Measurements from ENCODE around the gene CDK5RAP1. TPM values are rescaled to one million over a fixed set of nuclear protein-coding genes. Genes with fewer than 3 reads are reported as not detected.

Gene CDK5RAP1
- polyA plus RNA-seq, 3 donors from 2014 or later = 20.4 to 32.3 (median 20.9) TPM

DNA sequence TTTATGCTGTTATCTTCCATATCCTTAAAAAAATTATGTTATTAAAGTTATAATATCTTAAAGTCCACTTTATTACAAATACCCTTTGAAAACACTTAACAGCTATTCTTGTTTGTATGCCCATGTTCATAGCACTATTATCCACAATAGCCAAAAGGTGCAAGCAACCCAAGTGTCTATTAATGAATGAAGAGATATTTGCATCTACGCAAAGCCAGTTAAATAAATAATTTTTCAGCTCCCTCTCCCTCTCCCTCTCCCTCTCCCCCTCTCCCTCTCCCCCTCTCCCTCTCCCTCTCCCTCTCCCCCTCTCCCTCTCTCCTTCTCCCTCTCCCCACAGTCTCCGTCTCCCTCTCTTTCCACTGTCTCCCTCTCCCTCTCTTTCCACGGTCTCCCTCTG is 13.1 kb downstream of the CDK5RAP1 start:
- H3K4me3 Mint-ChIP-seq = no peak overlapping the region
- H3K27ac Mint-ChIP-seq = no peak overlapping the region
- H3K27me3 Mint-ChIP-seq (ENCODE audit: low read depth in 3 of 3) = no peaks in the 10 kb centered on the region
- H3K36me3 Mint-ChIP-seq = peaks cover 16 to 58% (median 25%) of the 10 kb centered on the region in 3 donors
- no peak for DNase-seq
- H3K4me1 Mint-ChIP-seq = peaks cover 0 to 1% of the 10 kb centered on the region in 2 donors
- no peaks in the 10 kb centered on the region for H3K9me3 Mint-ChIP-seq

GRCh38 chr20:33387177-33387576 is 14.1 kb downstream of the CDK5RAP1 start:
- Mint-ChIP-seq H3K27ac (no peak overlapping the region), H3K9me3 (no peaks in the 10 kb centered on the region), H3K4me1 (no peaks in the 10 kb centered on the region), H3K36me3 (peaks cover 14 to 52% (median 17%) of the 10 kb centered on the region in 3 donors), H3K27me3 (ENCODE audit: low read depth in 3 of 3) (no peaks in the 10 kb centered on the region), H3K4me3 (no peak overlapping the region)
- no peak for DNase-seq

GRCh38 chr20:33386673-33387072 is 14.6 kb downstream of the CDK5RAP1 start:
- Mint-ChIP-seq H3K4me1 (no peaks in the 10 kb centered on the region), H3K9me3 (no peaks in the 10 kb centered on the region), H3K36me3 (peaks cover 12 to 50% (median 17%) of the 10 kb centered on the region in 3 donors), H3K4me3 (no peak overlapping the region), H3K27me3 (ENCODE audit: low read depth in 3 of 3) (no peaks in the 10 kb centered on the region), H3K27ac (no peak overlapping the region)
- DNase-seq = no peak

GRCh38 chr20:33377366-33377765 is 24.0 kb downstream of the CDK5RAP1 start:
- Mint-ChIP-seq H3K27ac (peak overlapping the region in 1 of 6 donors; percentile 49), H3K27me3 (ENCODE audit: low read depth in 3 of 3) (peaks cover 0 to 6% (median 0%) of the 10 kb centered on the region in 3 donors), H3K36me3 (peaks cover 15 to 56% (median 47%) of the 10 kb centered on the region in 3 donors), H3K4me1 (peaks cover 12 to 13% of the 10 kb centered on the region in 2 donors), H3K4me3 (no peak overlapping the region), H3K9me3 (no peaks in the 10 kb centered on the region)
- DNase-seq = no peak

- H3K27me3 Mint-ChIP-seq (ENCODE audit: low read depth in 3 of 3) = peaks cover 2 to 13% (median 6%) of the 10 kb centered on the region in 3 donors
- H3K36me3 Mint-ChIP-seq = peaks cover 7 to 38% (median 38%) of the 10 kb centered on the region in 3 donors
- H3K4me3 Mint-ChIP-seq = no peak overlapping the region
- no peak for DNase-seq
- H3K9me3 Mint-ChIP-seq = no peaks in the 10 kb centered on the region
- H3K27ac Mint-ChIP-seq = peak overlapping the region; percentile 18 to 100 (median 60)
- H3K4me1 Mint-ChIP-seq = peaks cover 46 to 47% of the 10 kb centered on the region in 2 donors
Observed at GRCh38 chr20:33373735-33374605, 27.3 kb downstream of the CDK5RAP1 start.

GRCh38 chr20:33372993-33373441 is 28.3 kb downstream of the CDK5RAP1 start:
- Mint-ChIP-seq H3K4me1 (peaks cover 46 to 47% of the 10 kb centered on the region in 2 donors), H3K27me3 (ENCODE audit: low read depth in 3 of 3) (peaks cover 2 to 13% (median 6%) of the 10 kb centered on the region in 3 donors), H3K4me3 (peak overlapping the region; percentile 22 to 72 (median 70)), H3K27ac (peak overlapping the region; percentile 89 to 100 (median 96)), H3K9me3 (no peaks in the 10 kb centered on the region), H3K36me3 (peaks cover 7 to 29% (median 28%) of the 10 kb centered on the region in 3 donors)
- no peak for DNase-seq

GRCh38 chr20:33370291-33370690 is 31.0 kb downstream of the CDK5RAP1 start:
- Mint-ChIP-seq H3K4me3 (peak overlapping the region; percentile 74 to 86 (median 80)), H3K9me3 (no peaks in the 10 kb centered on the region), H3K27ac (peak overlapping the region; percentile 96 to 100 (median 98)), H3K4me1 (peaks cover 46 to 53% of the 10 kb centered on the region in 2 donors), H3K36me3 (peaks cover 7 to 39% (median 25%) of the 10 kb centered on the region in 3 donors), H3K27me3 (ENCODE audit: low read depth in 3 of 3) (peaks cover 2 to 13% (median 6%) of the 10 kb centered on the region in 3 donors)
- peak; percentile 77 to 80 (median 77) for DNase-seq

- Mint-ChIP-seq H3K9me3 (no peaks in the 10 kb centered on the region), H3K4me3 (no peak overlapping the region), H3K27me3 (ENCODE audit: low read depth in 3 of 3) (no peaks in the 10 kb centered on the region), H3K36me3 (peaks cover 40 to 67% (median 52%) of the 10 kb centered on the region in 3 donors), H3K27ac (peak overlapping the region in 2 of 6 donors; percentile 32 to 70), H3K4me1 (peaks cover 0 to 6% of the 10 kb centered on the region in 2 donors)
- no peak for DNase-seq
Observed at GRCh38 chr20:33362898-33363297, 38.4 kb downstream of the CDK5RAP1 start.

- no peak for DNase-seq
- peaks cover 39 to 61% (median 50%) of the 10 kb centered on the region in 3 donors for H3K36me3 Mint-ChIP-seq
- H3K27me3 Mint-ChIP-seq (ENCODE audit: low read depth in 3 of 3) = no peaks in the 10 kb centered on the region
- H3K27ac Mint-ChIP-seq = peak overlapping the region in 2 of 6 donors; percentile 12 to 26
- H3K4me1 Mint-ChIP-seq = no peaks in the 10 kb centered on the region
- no peaks in the 10 kb centered on the region for H3K9me3 Mint-ChIP-seq
- no peak overlapping the region for H3K4me3 Mint-ChIP-seq
Observed at GRCh38 chr20:33359399-33360261, 41.7 kb downstream of the CDK5RAP1 start.

DNA sequence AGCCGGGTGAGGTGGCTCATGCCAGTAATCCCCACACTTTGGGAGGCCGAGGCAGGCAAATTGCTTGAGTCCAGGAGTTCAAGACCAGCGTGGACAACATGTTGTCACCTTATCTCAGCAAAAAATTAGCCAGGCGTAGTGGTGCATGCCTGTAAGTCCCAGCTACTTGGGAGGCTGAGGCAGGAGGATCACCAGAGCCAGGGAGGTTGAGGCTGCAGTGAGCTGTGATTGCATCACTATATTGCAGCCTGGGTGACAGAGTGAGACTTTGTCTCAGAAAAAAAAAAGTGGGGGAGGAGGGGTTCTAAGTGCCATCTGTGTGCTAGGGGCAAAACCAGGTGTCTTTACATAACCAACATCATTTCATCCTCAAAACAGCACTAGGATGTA is 48.3 kb downstream of the CDK5RAP1 start:
- Mint-ChIP-seq H3K4me1 (peaks cover 14 to 25% of the 10 kb centered on the region in 2 donors), H3K27ac (peak overlapping the region in 3 of 6 donors; percentile 64 to 94 (median 66)), H3K27me3 (ENCODE audit: low read depth in 3 of 3) (peaks cover 0 to 7% (median 0%) of the 10 kb centered on the region in 3 donors), H3K36me3 (peaks cover 10 to 19% (median 10%) of the 10 kb centered on the region in 3 donors), H3K9me3 (no peaks in the 10 kb centered on the region), H3K4me3 (no peak overlapping the region)
- no peak for DNase-seq

- Mint-ChIP-seq H3K36me3 (peaks cover 10 to 19% (median 10%) of the 10 kb centered on the region in 3 donors), H3K4me3 (peak overlapping the region in 2 of 5 donors; percentile 21 to 50), H3K4me1 (peaks cover 14 to 25% of the 10 kb centered on the region in 2 donors), H3K27ac (peak overlapping the region; percentile 66 to 94 (median 78)), H3K9me3 (no peaks in the 10 kb centered on the region), H3K27me3 (ENCODE audit: low read depth in 3 of 3) (peaks cover 0 to 7% (median 0%) of the 10 kb centered on the region in 3 donors)
- no peak for DNase-seq
Observed at GRCh38 chr20:33352258-33353012, 48.9 kb downstream of the CDK5RAP1 start.

DNA sequence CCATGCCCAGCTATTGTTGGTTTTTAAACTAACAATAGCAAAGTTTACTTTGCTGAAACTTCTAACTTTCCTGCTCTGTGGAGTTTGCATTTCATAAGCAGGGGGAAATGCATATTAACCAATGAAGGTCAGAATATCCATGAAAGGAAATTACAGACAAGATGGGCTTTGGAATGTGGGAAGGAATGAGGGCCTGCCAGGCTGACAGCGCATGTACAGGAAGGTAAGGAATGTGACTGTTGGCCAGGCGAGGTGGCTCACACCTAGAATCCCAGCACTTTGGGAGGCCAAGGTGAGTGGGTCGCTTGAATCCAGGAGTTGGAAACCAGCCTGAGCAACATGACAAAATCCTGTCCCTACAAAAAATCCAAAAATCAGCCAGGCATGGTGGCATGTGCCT is 49.6 kb downstream of the CDK5RAP1 start:
- no peak for DNase-seq
- Mint-ChIP-seq H3K4me3 (peak overlapping the region in 4 of 5 donors; percentile 18 to 65 (median 48)), H3K27me3 (ENCODE audit: low read depth in 3 of 3) (peaks cover 0 to 7% (median 0%) of the 10 kb centered on the region in 3 donors), H3K9me3 (no peaks in the 10 kb centered on the region), H3K27ac (peak overlapping the region; percentile 80 to 96 (median 89)), H3K4me1 (peaks cover 14 to 25% of the 10 kb centered on the region in 2 donors), H3K36me3 (peaks cover 10 to 19% (median 10%) of the 10 kb centered on the region in 3 donors)

- H3K4me3 Mint-ChIP-seq = peak overlapping the region in 1 of 5 donors; percentile 71
- no peak for DNase-seq
- peaks cover 14 to 25% of the 10 kb centered on the region in 2 donors for H3K4me1 Mint-ChIP-seq
- peaks cover 4 to 11% (median 5%) of the 10 kb centered on the region in 3 donors for H3K36me3 Mint-ChIP-seq
- H3K27ac Mint-ChIP-seq = peak overlapping the region in 5 of 6 donors; percentile 28 to 95 (median 90)
- no peaks in the 10 kb centered on the region for H3K9me3 Mint-ChIP-seq
- H3K27me3 Mint-ChIP-seq (ENCODE audit: low read depth in 3 of 3) = peaks cover 0 to 7% (median 0%) of the 10 kb centered on the region in 3 donors
Observed at GRCh38 chr20:33349493-33349892, 51.8 kb downstream of the CDK5RAP1 start.

Measured in immature natural killer cell (primary cell).